Epithelial cell of proximal tubule (primary cell): Measurements from ENCODE around the gene PLAC1. TPM values are rescaled to one million over a fixed set of nuclear protein-coding genes. Genes with fewer than 3 reads are reported as not detected.

Experiments used
- DNase-seq: peaks from one replicate; pipeline ENCODE4 v3.0.0-alpha.2; 2011; ENCODE audit warnings: low read depth
- H3K4me3 ChIP-seq: 2 replicates; pipeline ENCODE4 v1.5.1; 2011; ENCODE audit warnings: low read depth, mild to moderate bottlenecking, low read length
- total RNA-seq: library from RNA; depleted of rRNA; stranded (reverse); fragments of >200 nt; gene quantifications from 2 replicates; pipeline ENCODE4 v1.2.3, GENCODE V29; 2015
- TF ChIP-seq, protein P1 (sequence below): conservative IDR thresholded peaks from 2 replicates; pipeline ENCODE4 v1.5.1; 2012; ENCODE audit warnings: low read depth, mild to moderate bottlenecking, low read length

The PLAC1 gene
- total RNA-seq, 1 donor from 2014 or later, result not detected

DNA sequence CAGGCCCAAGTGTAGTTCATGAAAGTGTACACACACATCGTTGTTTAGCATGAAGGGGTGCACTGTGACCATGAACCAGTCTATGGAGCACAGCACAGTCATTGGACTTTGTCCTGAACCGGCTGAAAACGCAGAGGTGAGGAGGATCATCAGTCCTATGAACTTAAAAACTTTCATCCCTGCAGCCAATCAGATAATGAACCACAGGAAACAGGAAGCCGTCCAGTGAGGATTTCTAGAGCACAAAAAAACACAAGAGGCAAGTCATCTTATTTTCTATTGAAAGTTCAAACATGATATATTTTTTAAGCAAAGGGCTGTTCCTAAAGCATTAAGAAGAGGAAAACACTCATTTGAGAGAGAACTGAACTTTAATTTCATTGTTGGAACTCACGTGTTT lies 91.8 kb downstream of the PLAC1 start:
- TF ChIP-seq, protein P1, sequence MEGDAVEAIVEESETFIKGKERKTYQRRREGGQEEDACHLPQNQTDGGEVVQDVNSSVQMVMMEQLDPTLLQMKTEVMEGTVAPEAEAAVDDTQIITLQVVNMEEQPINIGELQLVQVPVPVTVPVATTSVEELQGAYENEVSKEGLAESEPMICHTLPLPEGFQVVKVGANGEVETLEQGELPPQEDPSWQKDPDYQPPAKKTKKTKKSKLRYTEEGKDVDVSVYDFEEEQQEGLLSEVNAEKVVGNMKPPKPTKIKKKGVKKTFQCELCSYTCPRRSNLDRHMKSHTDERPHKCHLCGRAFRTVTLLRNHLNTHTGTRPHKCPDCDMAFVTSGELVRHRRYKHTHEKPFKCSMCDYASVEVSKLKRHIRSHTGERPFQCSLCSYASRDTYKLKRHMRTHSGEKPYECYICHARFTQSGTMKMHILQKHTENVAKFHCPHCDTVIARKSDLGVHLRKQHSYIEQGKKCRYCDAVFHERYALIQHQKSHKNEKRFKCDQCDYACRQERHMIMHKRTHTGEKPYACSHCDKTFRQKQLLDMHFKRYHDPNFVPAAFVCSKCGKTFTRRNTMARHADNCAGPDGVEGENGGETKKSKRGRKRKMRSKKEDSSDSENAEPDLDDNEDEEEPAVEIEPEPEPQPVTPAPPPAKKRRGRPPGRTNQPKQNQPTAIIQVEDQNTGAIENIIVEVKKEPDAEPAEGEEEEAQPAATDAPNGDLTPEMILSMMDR, result no peak
- no peak overlapping the region for H3K4me3 ChIP-seq
- no peak for DNase-seq

DNA sequence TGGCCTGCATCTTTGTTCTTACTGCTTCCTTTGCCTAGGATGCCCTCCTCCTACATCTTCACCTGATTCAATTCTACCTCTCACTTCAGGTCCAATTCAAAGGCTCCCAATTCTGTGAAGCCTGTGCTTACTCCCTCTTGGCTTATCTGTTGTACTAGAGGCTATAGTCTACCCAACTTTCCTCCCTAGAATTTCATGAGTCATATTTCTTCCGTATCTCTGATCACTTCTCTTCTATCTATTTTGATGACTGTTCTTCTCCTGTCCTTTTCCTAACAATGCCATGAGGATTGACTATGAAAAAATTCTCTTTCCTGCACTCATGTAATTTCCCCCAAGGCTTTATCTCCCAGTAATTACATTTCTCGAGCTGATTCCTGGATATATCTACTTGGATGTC lies 96.3 kb downstream of the PLAC1 start:
- TF ChIP-seq, protein P1, result no peak
- H3K4me3 ChIP-seq, result no peak overlapping the region
- DNase-seq, result no peak

DNA sequence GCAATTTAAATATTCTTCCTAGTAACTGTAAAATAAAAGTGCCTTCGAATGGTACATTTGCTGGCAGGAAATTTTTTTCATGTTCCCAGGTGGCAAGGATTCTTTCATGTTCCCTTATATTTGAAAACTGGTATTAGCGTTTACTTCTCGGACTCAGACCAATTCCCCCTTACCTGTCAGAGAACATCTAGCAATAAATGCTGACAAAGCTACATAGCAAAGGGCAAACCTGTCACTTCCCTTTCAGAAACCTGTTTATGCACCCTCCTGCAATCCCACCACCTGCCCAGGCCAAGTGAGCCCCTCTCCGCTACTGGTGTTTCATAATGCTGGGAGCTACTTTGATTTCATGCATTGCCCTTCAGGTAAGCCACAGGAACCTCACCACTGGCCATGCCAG lies 100.1 kb downstream of the PLAC1 start:
- no peak overlapping the region for H3K4me3 ChIP-seq
- TF ChIP-seq, protein P1, result no peak
- no peak for DNase-seq

DNA sequence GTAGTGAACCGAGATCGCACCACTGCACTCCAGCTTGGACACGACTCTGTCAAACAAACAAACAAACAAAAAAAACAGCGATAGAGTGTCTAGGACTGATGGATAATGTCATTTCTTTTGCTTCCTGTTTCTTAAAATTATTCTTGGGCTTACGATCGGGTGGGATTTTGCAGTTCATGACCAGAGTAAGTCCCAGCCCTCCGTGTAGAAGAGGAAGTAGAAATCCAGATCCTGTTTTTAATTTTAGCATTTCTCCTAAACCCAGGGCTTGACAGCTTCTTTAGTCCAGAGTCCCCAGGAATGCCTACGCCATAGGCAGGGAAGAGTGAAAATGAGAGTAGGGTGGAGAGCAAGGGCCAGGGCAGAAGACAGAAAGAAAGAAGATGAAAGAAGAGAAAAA lies 104.0 kb downstream of the PLAC1 start:
- TF ChIP-seq, protein P1, result no peak
- no peak overlapping the region for H3K4me3 ChIP-seq
- no peak for DNase-seq

DNA sequence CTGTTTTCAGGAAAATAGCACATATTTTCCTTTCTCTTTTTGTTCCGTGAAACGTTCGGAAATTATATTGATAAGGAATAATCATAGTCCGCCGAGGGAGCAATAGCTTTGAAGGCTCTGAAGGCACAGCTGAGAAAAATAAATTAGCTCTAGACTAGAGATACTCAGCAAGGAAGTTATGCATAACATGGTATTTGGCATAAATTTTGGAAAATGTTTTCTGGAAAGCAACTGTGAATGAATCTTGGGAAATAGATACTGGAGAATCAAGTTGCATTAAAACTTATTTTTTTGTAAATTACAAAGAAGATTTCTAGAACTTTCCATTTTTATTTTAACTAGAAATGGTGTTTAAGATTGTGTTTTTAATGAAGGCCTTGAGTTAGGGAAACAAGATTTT lies 105.9 kb downstream of the PLAC1 start:
- no peak overlapping the region for H3K4me3 ChIP-seq
- no peak for DNase-seq
- TF ChIP-seq, protein P1, result no peak

DNA sequence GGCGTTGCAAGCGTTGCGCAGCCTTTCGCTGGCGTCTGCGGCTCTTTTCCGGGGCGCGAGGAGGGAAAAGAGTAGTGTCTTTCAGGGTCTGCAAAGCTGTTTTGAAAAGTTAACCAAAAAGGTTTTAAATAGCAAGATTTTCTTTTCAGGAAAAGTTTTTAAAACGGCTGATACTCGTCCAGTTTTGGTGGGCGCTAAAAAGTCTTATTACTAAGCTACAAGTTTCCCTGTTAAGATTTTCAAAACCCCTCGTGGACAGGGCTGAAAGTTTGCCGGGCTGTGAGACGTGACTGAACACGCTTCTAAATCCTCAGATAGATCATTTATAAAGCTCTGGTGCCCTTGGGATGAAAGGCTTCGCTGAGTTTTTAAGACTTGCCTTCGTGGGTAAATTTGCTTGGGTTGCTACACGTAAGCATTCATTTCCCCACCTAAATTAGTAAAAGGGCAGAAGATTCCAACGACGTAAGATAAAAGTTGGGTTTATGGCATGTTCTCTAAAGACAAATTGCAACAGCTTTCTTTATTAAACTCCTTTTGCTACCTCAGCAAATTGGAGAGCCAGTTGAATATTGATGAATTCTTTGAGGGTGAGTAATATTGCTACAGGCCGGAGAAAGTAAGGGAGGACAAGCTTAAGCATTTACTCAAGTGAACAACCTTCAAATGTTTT lies 106.8 kb downstream of the PLAC1 start:
- H3K4me3 ChIP-seq, result peak overlapping the region; percentile 69
- TF ChIP-seq, protein P1, result no peak
- DNase-seq, result peak; percentile 71

DNA sequence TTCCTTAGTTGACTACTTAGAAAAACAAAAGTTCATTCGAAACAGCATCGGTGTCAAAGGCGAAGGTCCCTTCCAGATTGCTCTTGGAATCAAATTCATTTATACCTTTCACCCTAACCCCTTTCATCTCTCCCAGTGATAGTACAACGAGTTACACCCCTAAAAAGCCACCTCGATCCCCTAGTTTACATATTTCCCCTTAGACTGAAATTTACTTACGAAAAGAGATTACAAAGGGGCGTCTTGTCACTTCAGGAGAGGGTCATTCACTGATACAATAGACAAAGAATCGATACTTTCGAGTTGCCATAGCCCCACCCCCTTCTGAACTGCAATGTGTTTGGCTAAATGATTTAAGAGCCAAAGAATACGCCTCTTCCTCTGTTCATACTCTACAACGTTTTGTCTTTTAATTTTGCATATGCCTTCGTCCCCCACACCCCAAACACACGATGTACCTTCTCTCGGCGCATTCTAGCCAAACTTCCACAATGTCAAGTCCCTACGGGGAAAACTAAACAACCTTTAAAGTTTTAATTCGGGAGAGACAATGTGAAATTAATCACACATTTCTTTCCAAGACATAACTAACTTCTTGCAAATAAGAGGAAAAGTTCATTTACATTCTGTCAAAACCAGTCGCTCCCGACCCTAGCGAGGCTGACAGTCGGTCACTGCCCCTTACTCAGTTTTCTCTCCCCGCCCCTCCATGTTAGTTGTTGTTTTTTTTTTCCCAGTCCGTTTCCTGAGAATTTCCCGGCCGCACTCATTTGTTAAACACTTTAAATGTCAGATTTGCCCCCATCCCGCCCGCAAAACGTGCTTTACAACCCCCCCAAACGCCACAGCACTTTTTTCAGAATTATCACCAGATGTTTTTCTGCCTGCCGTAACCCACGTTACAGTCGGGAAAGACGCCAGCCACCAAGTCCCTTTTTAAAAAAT lies 109.7 kb downstream of the PLAC1 start:
- DNase-seq, result no peak
- peak overlapping the region; percentile 69 for H3K4me3 ChIP-seq
- TF ChIP-seq, protein P1, result no peak
